K562 (cell line): ENCODE data around the gene PTGR2. TPM values are rescaled to one million over a fixed set of nuclear protein-coding genes. Genes with fewer than 3 reads are reported as not detected.
A peak's percentile ranks its signal among the peaks of the same experiment; 100 is the strongest.

ENCODE experiments used
- BRF1 ChIP-seq: IDR thresholded peaks from 3 replicates; pipeline ENCODE4 v1.6.1; 2011; ENCODE audit warnings: borderline replicate concordance, mild to moderate bottlenecking; ENCODE audit not compliant: insufficient read length; ENCODE audit errors: extremely low read depth
- DNMT1 ChIP-seq: fragments of 450-650 bp; IDR thresholded peaks from 2 replicates; pipeline ENCODE4 v1.6.1; 2016; ENCODE audit warnings: antibody characterized with exemption, mild to moderate bottlenecking
- EZH2 ChIP-seq: IDR thresholded peaks from 2 replicates; pipeline ENCODE4 v1.6.1; 2012; ENCODE audit warnings: low read depth, mild to moderate bottlenecking, inconsistent platforms, low read length, borderline replicate concordance
- MAFK ChIP-seq: IDR thresholded peaks from 2 replicates; pipeline ENCODE4 v1.6.1; 2011; ENCODE audit warnings: low read length, improper control_type of control experiment
- MTA2 ChIP-seq: fragments of 450-650 bp; IDR thresholded peaks from 2 replicates; pipeline ENCODE4 v1.6.1; 2016; ENCODE audit warnings: low read depth
- NCOA1 ChIP-seq: fragments of 450-650 bp; IDR thresholded peaks from 2 replicates; pipeline ENCODE4 v1.6.1; 2016; ENCODE audit warnings: low read depth
- POU5F1 ChIP-seq: fragments of 150-350 bp; IDR thresholded peaks from 2 replicates; pipeline ENCODE4 v1.6.1; 2014; ENCODE audit warnings: borderline replicate concordance, low read length, low read depth, mild to moderate bottlenecking; ENCODE audit not compliant: partially characterized antibody
- ZEB2 ChIP-seq: fragments of 450-650 bp; IDR thresholded peaks from 2 replicates; pipeline ENCODE4 v1.6.1; 2016
- ZNF184 ChIP-seq: sonication (generic); formaldehyde crosslinking; IDR thresholded peaks from 2 replicates; pipeline ENCODE4 v1.5.0; 2020; ENCODE audit warnings: missing genetic modification reagents
- ZNF444 ChIP-seq: fragments of 250-450 bp; sonication (Bioruptor Pico); IDR thresholded peaks from 2 replicates; pipeline ENCODE4 v1.4.0; 2020; ENCODE audit warnings: mild to moderate bottlenecking, moderate library complexity
- ZNF507 ChIP-seq: conservative IDR thresholded peaks from 2 replicates; pipeline ENCODE4 v1.6.1; 2017; ENCODE audit warnings: missing genetic modification characterization, missing compliant biosample characterization
- ZNF589 ChIP-seq: fragments of 200-800 bp; sonication (Bioruptor generic); IDR thresholded peaks from 2 replicates; pipeline ENCODE4 v1.6.1; 2016; ENCODE audit warnings: low read depth, missing genetic modification characterization, missing compliant biosample characterization
- ZNF592 ChIP-seq: fragments of 450-650 bp; IDR thresholded peaks from 2 replicates; pipeline ENCODE4 v1.6.1; 2017; ENCODE audit warnings: antibody characterized with exemption, mild to moderate bottlenecking
- ZNF609 ChIP-seq: sonication (generic); formaldehyde crosslinking; IDR thresholded peaks from 2 replicates; pipeline ENCODE4 v1.8.1; 2023; ENCODE audit warnings: missing genetic modification reagents, mild to moderate bottlenecking, borderline replicate concordance
- ZNF695 ChIP-seq: fragments of 450-650 bp; formaldehyde crosslinking; IDR thresholded peaks from 2 replicates; pipeline ENCODE4 v1.4.0; 2020; ENCODE audit warnings: mild to moderate bottlenecking, moderate library complexity
- ZNF830 ChIP-seq: fragments of 250-450 bp; sonication (Bioruptor Pico); IDR thresholded peaks from 2 replicates; pipeline ENCODE4 v1.5.0; 2021; ENCODE audit warnings: mild to moderate bottlenecking
- ZZZ3 ChIP-seq: fragments of 450-650 bp; IDR thresholded peaks from 2 replicates; pipeline ENCODE4 v1.6.1; 2016; ENCODE audit warnings: antibody characterized with exemption, mild to moderate bottlenecking, moderate library complexity
- polyA plus RNA-seq, 8 experiments: library from polyadenylated mRNA; depleted of rRNA in 4 of 8; stranded (reverse) in 5 of 8; unstranded in 3 of 8; fragments of >200 nt; fragmentation: Nextera tagmentation in 2 of 8; fragmentation: Illumina TruSeq in 1 of 8; extraction: Ambion mirVana in 2 of 8; extraction: Trizol in 1 of 8; gene quantifications; 2 replicates each; pipeline versions ENCODE4 v1.2.1 to v1.2.3, GENCODE V29; 2011 to 2014; ENCODE audit warnings: inconsistent platforms in 1 of 8, missing spikeins in 1 of 8
- total RNA-seq, 7 experiments: library from RNA; depleted of rRNA in 6 of 7; stranded (reverse); fragments of >200 nt in 6 of 7; fragmentation: Illumina TruSeq in 2 of 7; extraction: Trizol in 2 of 7; gene quantifications; 2 replicates each; pipeline versions ENCODE4 v1.2.1 to v1.2.3, GENCODE V29; 2011 to 2021; ENCODE audit warnings: low replicate concordance in 1 of 7
- TF ChIP-seq, protein P1 (sequence below): IDR thresholded peaks from 3 replicates; pipeline ENCODE4 v1.6.1; 2011; ENCODE audit warnings: borderline replicate concordance, mild to moderate bottlenecking; ENCODE audit not compliant: insufficient read length, insufficient read depth

The PTGR2 gene
- total and polyA plus RNA-seq, 9 of the 15 experiments (the other 6 are each of a cell fraction or from before 2014, with no cell fraction given) = 7.4 to 23.0 (median 13.0) TPM

GRCh38 chr14:73886449-73887317 lies 35.1 kb downstream of the PTGR2 start, which contains the start of gene ZNF410 (continued):
- TF ChIP-seq ZNF444 (no peak), DNMT1 (no peak), ZNF184 (CRISPR knock-in tag) (no peak), ZEB2 (peak; percentile 65), NCOA1 (peak; percentile 88), ZNF695 (no peak), MAFK (no peak), ZNF592 (no peak), ZNF589 (CRISPR knock-in tag) (no peak), MTA2 (no peak), ZZZ3 (0 out of 2 replicates have a peak, but pooled peaks have one; percentile 48), ZNF507 (no peak), POU5F1 (no peak), BRF1 (no peak), EZH2 (no peak), ZNF830 (no peak), ZNF609 (no peak)
- TF ChIP-seq, protein P1, sequence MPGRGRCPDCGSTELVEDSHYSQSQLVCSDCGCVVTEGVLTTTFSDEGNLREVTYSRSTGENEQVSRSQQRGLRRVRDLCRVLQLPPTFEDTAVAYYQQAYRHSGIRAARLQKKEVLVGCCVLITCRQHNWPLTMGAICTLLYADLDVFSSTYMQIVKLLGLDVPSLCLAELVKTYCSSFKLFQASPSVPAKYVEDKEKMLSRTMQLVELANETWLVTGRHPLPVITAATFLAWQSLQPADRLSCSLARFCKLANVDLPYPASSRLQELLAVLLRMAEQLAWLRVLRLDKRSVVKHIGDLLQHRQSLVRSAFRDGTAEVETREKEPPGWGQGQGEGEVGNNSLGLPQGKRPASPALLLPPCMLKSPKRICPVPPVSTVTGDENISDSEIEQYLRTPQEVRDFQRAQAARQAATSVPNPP = no peak
